HCEC 1CT (cell line): ENCODE measurements around the gene SRSF6.
"Not testable (repeated sequence)": the region's sequence is repeated elsewhere in the genome, so short reads cannot be mapped to it uniquely, and the experiment has no call there.

Experiments
- DNase-seq: peaks from one replicate; pipeline ENCODE4 v3.0.0-alpha.2; 2017

The SRSF6 gene

GRCh38 chr20:43477193-43477592 lies 19.5 kb downstream of the SRSF6 start:
- no peak for DNase-seq

- no peak for DNase-seq
Measured at GRCh38 chr20:43477619-43478018, 19.9 kb downstream of the SRSF6 start.

DNA sequence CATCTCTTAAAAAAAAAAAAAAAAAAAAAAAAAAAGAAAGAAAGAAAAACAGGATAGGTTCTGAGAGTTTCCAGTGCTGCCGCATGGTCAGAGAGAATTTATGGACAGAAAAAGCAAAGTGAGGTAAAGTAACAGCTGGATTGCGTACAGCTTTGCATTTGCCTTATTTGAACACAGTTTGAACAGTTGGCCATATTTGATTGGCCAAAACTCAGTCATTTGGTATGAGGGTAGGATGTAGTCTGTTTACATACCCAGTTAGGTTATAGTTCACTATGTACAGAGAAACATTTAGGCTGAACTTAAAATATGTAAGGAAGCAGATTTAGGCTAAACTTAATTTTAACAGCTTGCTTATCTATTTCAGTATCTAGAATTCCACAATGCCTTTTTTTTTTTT lies 32.3 kb downstream of the SRSF6 start:
- DNase-seq = peak; percentile 7

GRCh38 chr20:43492101-43492500 lies 34.4 kb downstream of the SRSF6 start:
- no peak for DNase-seq

GRCh38 chr20:43495388-43495787 lies 37.7 kb downstream of the SRSF6 start:
- DNase-seq = no peak

- DNase-seq = not testable (repeated sequence)
Measured at GRCh38 chr20:43502021-43502420, 44.3 kb downstream of the SRSF6 start.

GRCh38 chr20:43506238-43506637 lies 48.5 kb downstream of the SRSF6 start:
- no peak for DNase-seq

DNA sequence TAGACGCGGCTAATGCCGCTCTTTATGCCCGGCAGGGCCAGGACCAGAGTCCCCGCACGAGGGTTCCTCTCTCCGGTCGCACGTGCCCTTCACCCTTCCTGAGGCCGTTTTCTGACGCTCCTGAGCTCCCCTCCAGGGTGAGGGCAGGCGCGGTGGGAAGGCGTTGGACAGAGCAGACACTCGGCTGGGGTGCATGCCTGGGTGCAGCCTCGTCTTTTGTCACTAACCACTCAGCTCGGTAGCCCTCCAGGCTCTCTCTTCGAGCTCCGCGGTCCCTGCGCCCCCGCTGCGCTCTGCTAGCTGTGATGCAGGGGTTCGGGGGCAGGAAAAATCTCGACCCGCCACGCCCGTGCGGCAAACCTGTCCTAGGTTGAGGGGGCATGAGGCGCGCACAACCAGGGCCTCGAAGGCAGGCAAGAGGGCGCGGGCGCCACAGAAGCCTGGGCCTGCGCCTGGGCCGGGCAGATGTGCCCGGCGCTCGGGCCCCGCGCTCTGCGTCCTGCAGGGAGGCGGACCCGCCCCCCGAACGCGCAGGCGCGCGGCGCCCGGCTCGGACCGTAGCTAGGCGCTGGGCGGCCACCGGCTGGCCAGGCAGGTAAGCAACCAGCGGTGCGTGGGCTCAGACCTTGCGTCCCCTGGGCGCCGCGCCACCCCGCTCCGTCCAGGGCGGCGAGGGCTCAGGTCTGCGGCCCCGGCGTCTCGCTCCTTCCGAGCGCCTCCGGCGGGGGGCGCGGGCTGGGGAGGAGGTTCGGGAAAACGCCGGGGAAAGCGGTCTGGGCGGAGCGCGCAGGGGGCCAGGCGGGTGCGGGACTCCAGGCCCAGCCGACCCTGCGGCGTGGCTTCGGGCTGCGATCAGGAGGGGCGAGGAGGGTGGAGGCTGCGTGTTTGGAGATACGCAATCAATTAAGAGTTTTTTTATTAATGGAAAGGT lies 49.7 kb downstream of the SRSF6 start, which contains the start of gene L3MBTL1:
Gene L3MBTL1 (plus strand): TSS at position 548 of the 931 bp plus-strand sequence. CDS start 5,807 bp downstream, outside the sequence.
- DNase-seq = no peak

- DNase-seq = no peak
Measured at GRCh38 chr20:43508106-43508505, 50.4 kb downstream of the SRSF6 start.

- DNase-seq = no peak
Measured at GRCh38 chr20:43508604-43509040, 50.9 kb downstream of the SRSF6 start.

- no peak for DNase-seq
Measured at GRCh38 chr20:43511879-43512278, 54.2 kb downstream of the SRSF6 start.

DNA sequence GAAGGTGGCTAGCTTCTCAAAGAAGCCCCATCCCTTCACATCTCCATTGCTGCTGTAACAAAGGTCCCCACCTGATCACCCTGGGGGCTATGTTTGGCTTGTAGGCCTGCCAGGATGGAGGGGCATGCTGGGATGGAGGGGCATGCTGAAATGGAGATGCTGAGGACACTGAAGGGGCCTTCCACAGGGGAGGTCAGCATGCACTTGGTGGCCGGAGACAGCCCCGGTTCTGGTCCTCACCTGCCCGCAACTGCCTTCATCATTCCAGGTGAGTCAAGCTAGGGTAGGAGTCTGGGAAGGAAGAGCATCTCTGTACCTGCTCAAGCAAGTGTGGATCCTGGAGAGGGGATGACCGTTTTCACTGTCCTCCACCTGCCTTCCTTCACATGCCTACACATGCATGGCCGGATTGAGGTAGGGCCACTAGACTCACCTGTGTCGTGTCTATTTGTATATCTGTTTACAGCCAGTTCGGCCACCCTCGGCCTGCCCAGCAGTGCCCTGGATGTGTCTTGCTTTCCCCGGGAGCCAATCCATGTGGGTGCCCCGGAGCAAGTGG lies 55.8 kb downstream of the SRSF6 start:
- no peak for DNase-seq
